ENCODE measurements around the gene ATG9B.
A peak's percentile ranks its signal among the peaks of the same experiment; 100 is the strongest.

ATG9B gene

DNA sequence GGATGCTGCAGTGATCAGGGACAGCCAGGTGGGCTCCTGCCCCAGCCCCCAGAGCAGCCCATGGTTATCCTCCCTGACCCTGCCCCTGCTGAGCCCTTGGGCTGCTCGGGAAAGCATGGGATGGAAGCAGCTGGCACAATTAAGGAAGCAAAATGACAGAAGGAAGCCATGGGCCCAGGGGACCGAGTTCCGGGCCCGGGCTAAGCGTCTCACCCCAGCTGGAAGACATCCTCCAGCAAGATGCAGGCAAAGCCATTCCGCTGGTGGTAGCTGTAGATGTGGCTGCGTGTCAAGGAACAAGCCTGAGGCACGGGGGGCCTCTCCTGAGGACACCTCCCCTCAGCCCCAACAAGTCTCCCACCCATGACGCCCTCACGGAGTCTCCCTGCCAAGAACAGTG, 1.1 kb downstream of the ATG9B start:
- no peak overlapping the region for H3K27ac ChIP-seq
- TF ChIP-seq CTCF (conservative IDR thresholded peaks at IDR 0.05): no peak

DNA sequence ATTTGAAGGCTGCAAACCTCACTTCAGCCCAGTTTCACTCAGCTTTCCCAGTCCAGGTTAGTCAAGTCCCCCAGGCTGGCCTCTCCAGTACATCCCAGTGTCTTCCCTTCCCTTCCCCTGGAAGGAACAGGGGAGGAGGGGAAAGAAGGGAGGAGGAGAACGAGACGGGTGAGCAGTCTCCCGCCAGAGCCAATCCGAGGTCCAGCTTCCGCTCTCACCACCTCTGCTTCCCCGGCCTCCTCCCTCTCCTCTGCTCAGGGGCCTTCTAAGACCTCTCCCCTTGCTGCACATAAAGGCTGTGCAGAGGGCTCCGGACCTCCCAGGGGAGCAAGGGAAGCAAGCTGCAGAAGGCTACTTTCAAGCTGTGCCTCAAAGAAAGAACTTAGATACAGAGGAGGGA, 4.1 kb downstream of the ATG9B start:
- H3K27ac ChIP-seq: no peak overlapping the region
- TF ChIP-seq CTCF (conservative IDR thresholded peaks at IDR 0.05): no peak

DNA sequence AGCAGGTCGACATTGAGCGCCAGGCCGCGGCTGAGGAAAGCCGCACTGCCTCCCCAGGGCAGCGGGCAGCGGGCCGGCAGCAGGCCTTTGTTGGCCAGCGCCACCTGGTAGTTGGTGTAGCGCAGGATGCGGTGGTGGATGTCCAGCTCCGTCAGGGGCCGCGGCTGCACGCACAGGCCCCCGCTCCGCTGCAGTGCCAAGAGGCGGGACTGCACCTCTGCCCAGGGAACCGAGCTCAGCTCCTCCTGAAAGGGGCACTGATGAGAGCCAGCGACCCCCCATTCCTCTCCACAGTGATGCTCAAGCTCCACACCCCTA, 5.2 kb downstream of the ATG9B start:
- TF ChIP-seq CTCF (conservative IDR thresholded peaks at IDR 0.05): no peak
- H3K27ac ChIP-seq: peak overlapping the region; percentile 59

- TF ChIP-seq CTCF (conservative IDR thresholded peaks at IDR 0.05): peak; percentile 60
- peak overlapping the region; percentile 59 for H3K27ac ChIP-seq
Observed at GRCh38 chr7:151018421-151019129, 5.7 kb downstream of the ATG9B start.

- peak overlapping the region; percentile 59; the same call in 1 of the 2 replicates for H3K27ac ChIP-seq
Observed at GRCh38 chr7:151017953-151018420, 6.3 kb downstream of the ATG9B start.

DNA sequence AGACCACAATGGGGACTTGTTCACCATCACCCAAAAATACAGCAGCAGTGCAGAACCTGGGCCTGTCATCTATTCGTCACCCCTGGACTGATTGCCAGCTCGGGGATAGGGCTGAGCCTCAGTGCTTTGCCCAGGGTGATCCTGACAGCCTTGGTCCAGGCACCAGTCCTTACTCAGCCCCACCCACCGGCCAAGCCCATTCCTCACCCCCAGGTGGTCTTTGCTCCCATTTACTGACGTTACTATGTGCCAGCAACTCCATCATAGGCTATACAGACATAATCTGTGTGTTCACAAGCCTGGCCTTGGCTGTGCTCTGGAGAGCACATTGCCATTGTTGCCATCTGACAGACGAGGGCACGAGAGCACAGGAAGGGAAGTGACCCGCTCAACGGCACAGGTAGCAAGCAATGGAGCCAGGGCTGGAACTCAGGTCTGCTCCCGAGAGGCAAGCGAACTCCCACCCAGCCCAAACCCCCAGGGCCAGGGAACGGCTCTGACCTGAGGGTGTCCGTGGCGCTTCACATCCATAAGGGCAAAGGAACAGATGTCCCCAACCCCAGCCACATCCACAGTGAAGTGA, 6.8 kb downstream of the ATG9B start:
- no peak for TF ChIP-seq CTCF (conservative IDR thresholded peaks at IDR 0.05)
- H3K27ac ChIP-seq: peak overlapping the region; percentile 59; the same call in 1 of the 2 replicates

More at GRCh38 chr7:151017953-151018420, 6.3 kb downstream of the ATG9B start:
- peak; percentile 95 for TF ChIP-seq CTCF (conservative IDR thresholded peaks at IDR 0.05)

GRCh38 chr7:151016942-151017341, 7.4 kb downstream of the ATG9B start:
- H3K27ac ChIP-seq: no peak overlapping the region
- TF ChIP-seq CTCF (conservative IDR thresholded peaks at IDR 0.05): no peak
